HCT116 (cell line): ENCODE results near the gene NFKBIL1. TPM values are rescaled to one million over a fixed set of nuclear protein-coding genes. Genes with fewer than 3 reads are reported as not detected.

Source experiments
- ATAC-seq: fragments of 200-7000 bp; cut with Tn5 transposase; 2 replicates; pipeline ENCODE4 v1.9.1; 2020; ENCODE audit warnings: mild to moderate bottlenecking, moderate library complexity
- BruUV-seq: library from RNA; stranded (reverse); fragments of 400-500 nt; replicated peaks from 2 replicates; lab custom pipeline; 2021; lab: Mats Ljungman, UMichigan
- CTCF ChIA-PET: fragments of 300-600 bp; sonication (Branson Sonifier 250); formaldehyde crosslinking; loops from one replicate; lab custom pipeline; 2021; ENCODE audit warnings: antibody characterized with exemption; lab: Charles Lee
- POLR2A ChIA-PET: fragments of 300-600, 350-600 bp; sonication (Branson Sonifier 250); formaldehyde crosslinking; loops from one replicate; lab custom pipeline; 2021; ENCODE audit warnings: antibody characterized with exemption; lab: Charles Lee
- RAD21 ChIA-PET, 2 experiments: fragments of 300-600 bp; sonication (Branson Sonifier 250); formaldehyde crosslinking; loops; one replicate each; lab custom pipeline; 2023; ENCODE audit warnings: low total read pairs in 2 of 2; ENCODE audit not compliant: uncharacterized antibody in 2 of 2, unreplicated experiment in 2 of 2, low non-redundant PET in 1 of 2; lab: Charles Lee
- DNase-seq: peaks from one replicate; pipeline ENCODE4 v3.0.0-alpha.2; 2010; ENCODE audit warnings: low read depth, low spot score
- H2AFZ ChIP-seq: fragments of 200-600 bp; shearing (Covaris generic), sonication (generic); 2 replicates; pipeline ENCODE4 v1.6.1; 2017; ENCODE audit warnings: low read depth, mixed run types, mixed read lengths, antibody characterized with exemption, low read length; ENCODE audit not compliant: poor library complexity, severe bottlenecking
- H3K27ac ChIP-seq: 2 replicates; pipeline ENCODE4 v1.5.1; 2012; ENCODE audit warnings: low read depth, low read length
- H3K27me3 ChIP-seq: fragments of 200-600 bp; sonication (generic); 2 replicates; pipeline ENCODE4 v1.6.1; 2016; ENCODE audit warnings: mixed run types, low read length, mixed read lengths; ENCODE audit not compliant: insufficient read depth
- H3K36me3 ChIP-seq, 2 experiments: fragments of 200-500 bp in 1 of 2; fragments of 200-600 bp in 1 of 2; sonication (Bioruptor generic) in 1 of 2; sonication (generic) in 1 of 2; 2 replicates each; pipeline versions ENCODE4 v1.5.1 to v1.6.1; 2014 to 2016; ENCODE audit warnings: low read length in 2 of 2, inconsistent platforms in 1 of 2, mixed read lengths in 1 of 2, mixed run types in 1 of 2; ENCODE audit not compliant: insufficient read depth in 2 of 2, control insufficient read depth in 1 of 2
- H3K4me1 ChIP-seq, 2 experiments: fragments of 200-600 bp in 1 of 2; sonication (generic) in 1 of 2; 2 replicates each; pipeline versions ENCODE4 v1.5.1 to v1.6.1; 2012 to 2017; ENCODE audit warnings: low read length in 2 of 2, inconsistent platforms in 1 of 2, mild to moderate bottlenecking in 1 of 2, mixed read lengths in 1 of 2, mixed run types in 1 of 2, moderate library complexity in 1 of 2; ENCODE audit not compliant: insufficient read depth in 2 of 2, control insufficient read depth in 1 of 2
- H3K4me2 ChIP-seq: fragments of 200-600 bp; sonication (generic); 2 replicates; pipeline ENCODE4 v1.6.1; 2017; ENCODE audit warnings: mixed run types, low read length, mixed read lengths
- H3K4me3 ChIP-seq, 2 experiments: fragments of 200-600 bp in 1 of 2; sonication (generic) in 1 of 2; replicated peaks in 1 of 2; 2 replicates each; pipeline ENCODE4 v1.5.1; 2011 to 2016; ENCODE audit warnings: low read length in 2 of 2, control low read depth in 1 of 2, low read depth in 1 of 2, mild to moderate bottlenecking in 1 of 2, mixed read lengths in 1 of 2, mixed run types in 1 of 2
- H3K79me2 ChIP-seq: fragments of 200-600 bp; sonication (generic); 2 replicates; pipeline ENCODE4 v1.6.1; 2017; ENCODE audit warnings: mild to moderate bottlenecking, mixed run types, low read length, moderate library complexity, mixed read lengths; ENCODE audit not compliant: insufficient read depth
- H3K9ac ChIP-seq: fragments of 200-600 bp; sonication (generic); 2 replicates; pipeline ENCODE4 v1.6.1; 2016; ENCODE audit warnings: low read length, mixed read lengths
- H3K9me2 ChIP-seq: fragments of 200-600 bp; sonication (generic), shearing (Covaris generic); 2 replicates; pipeline ENCODE4 v1.6.1; 2017; ENCODE audit warnings: mixed run types, mild to moderate bottlenecking, moderate library complexity; ENCODE audit not compliant: insufficient read depth
- H3K9me3 ChIP-seq, 2 experiments: fragments of 200-500 bp in 1 of 2; fragments of 200-600 bp in 1 of 2; sonication (Bioruptor generic) in 1 of 2; sonication (generic) in 1 of 2; 2 replicates each; pipeline ENCODE4 v1.6.1; 2014 to 2017; ENCODE audit warnings: low read length in 2 of 2, mixed read lengths in 2 of 2, inconsistent platforms in 1 of 2, low read depth in 1 of 2, mild to moderate bottlenecking in 1 of 2, mixed run types in 1 of 2, moderate library complexity in 1 of 2; ENCODE audit not compliant: control insufficient read depth in 1 of 2, insufficient read depth in 1 of 2
- H4K20me1 ChIP-seq: fragments of 200-600 bp; sonication (generic), shearing (Covaris generic); 2 replicates; pipeline ENCODE4 v1.6.1; 2017; ENCODE audit warnings: mixed run types, mild to moderate bottlenecking, moderate library complexity; ENCODE audit not compliant: insufficient read depth
- ATF3 ChIP-seq: IDR thresholded peaks from 2 replicates; pipeline ENCODE4 v1.6.1; 2012
- CBX3 ChIP-seq: IDR thresholded peaks from 2 replicates; pipeline ENCODE4 v1.6.1; 2012; ENCODE audit warnings: low read depth
- CEBPB ChIP-seq: IDR thresholded peaks from 2 replicates; pipeline ENCODE4 v1.6.1; 2012; ENCODE audit warnings: low read depth
- CTCF ChIP-seq, 3 experiments: fragments of 200-600 bp in 1 of 3; sonication (generic) in 1 of 3; IDR thresholded peaks in 2 of 3; conservative IDR thresholded peaks in 1 of 3; 2 replicates each; pipeline ENCODE4 v1.5.1; 2012 to 2017; ENCODE audit warnings: low read depth in 2 of 3, low read length in 2 of 3, antibody characterized with exemption in 1 of 3, borderline replicate concordance in 1 of 3, control low read depth in 1 of 3, mild to moderate bottlenecking in 1 of 3, mixed read lengths in 1 of 3, mixed run types in 1 of 3, moderate library complexity in 1 of 3; ENCODE audit not compliant: insufficient read depth in 1 of 3
- EGR1 ChIP-seq: IDR thresholded peaks from 2 replicates; pipeline ENCODE4 v1.6.1; 2012; ENCODE audit warnings: low read depth
- EZH2 ChIP-seq: fragments of 200-600 bp; sonication (generic); IDR thresholded peaks from 2 replicates; pipeline ENCODE4 v1.6.1; 2017; ENCODE audit warnings: antibody characterized with exemption, mixed run types
- EZH2phosphoT487 ChIP-seq: fragments of 200-600 bp; IDR thresholded peaks from 2 replicates; pipeline ENCODE4 v1.6.1; 2018; ENCODE audit warnings: antibody characterized with exemption, borderline replicate concordance
- FOSL1 ChIP-seq: IDR thresholded peaks from 2 replicates; pipeline ENCODE4 v1.6.1; 2012; ENCODE audit warnings: low read depth
- MAX ChIP-seq: IDR thresholded peaks from 2 replicates; pipeline ENCODE4 v1.6.1; 2012
- POLR2A ChIP-seq: IDR thresholded peaks from 2 replicates; pipeline ENCODE4 v1.7.0; 2011; ENCODE audit warnings: borderline replicate concordance; ENCODE audit not compliant: insufficient read depth, insufficient read length; ENCODE audit errors: extremely low read depth
- POLR2AphosphoS5 ChIP-seq: IDR thresholded peaks from 2 replicates; pipeline ENCODE4 v1.6.1; 2011; ENCODE audit warnings: mild to moderate bottlenecking, low read depth, low read length, moderate library complexity
- RAD21 ChIP-seq: IDR thresholded peaks from 2 replicates; pipeline ENCODE4 v1.6.1; 2012; ENCODE audit warnings: low read depth, mild to moderate bottlenecking
- REST ChIP-seq: IDR thresholded peaks from 2 replicates; pipeline ENCODE4 v1.6.1; 2012; ENCODE audit warnings: low read depth
- SIN3A ChIP-seq: IDR thresholded peaks from 2 replicates; pipeline ENCODE4 v1.6.1; 2012; ENCODE audit warnings: low read depth
- SRF ChIP-seq: IDR thresholded peaks from 2 replicates; pipeline ENCODE4 v1.6.1; 2012; ENCODE audit warnings: low read depth
- TCF7L2 ChIP-seq: IDR thresholded peaks from 2 replicates; pipeline ENCODE4 v1.7.0; 2011; ENCODE audit warnings: borderline replicate concordance, inconsistent platforms; ENCODE audit not compliant: insufficient read depth, insufficient read length; ENCODE audit errors: extremely low read depth
- ZBTB33 ChIP-seq: IDR thresholded peaks from 2 replicates; pipeline ENCODE4 v1.6.1; 2011; ENCODE audit warnings: mild to moderate bottlenecking, low read length, moderate library complexity; ENCODE audit not compliant: insufficient replicate concordance; ENCODE audit errors: extremely low read depth
- ZFX ChIP-seq: fragments of 450-650 bp; IDR thresholded peaks from 2 replicates; pipeline ENCODE4 v1.6.1; 2017
- ZNF274 ChIP-seq: fragments of 200-500 bp; sonication (Bioruptor generic); IDR thresholded peaks from 2 replicates; pipeline ENCODE4 v1.6.1; 2014; ENCODE audit warnings: mild to moderate bottlenecking, low read depth, low read length, inconsistent platforms
- intact Hi-C: fragments of 100-400 bp; cut with micrococcal nuclease; formaldehyde crosslinking; loops from 2 replicates; pipeline ENCODE4 v1.10.0; 2022
- total RNA-seq: library from RNA; stranded (reverse); gene quantifications from one replicate; pipeline ENCODE4 v1.2.1, GENCODE V29; 2021; ENCODE audit not compliant: unreplicated experiment

The NFKBIL1 gene
- total RNA-seq, 1 experiment from 2014 or later, result 26.6 TPM

- no TSS peak for BruUV-seq
- Histone ChIP-seq H2AFZ (no peak overlapping the region), H3K4me3 (no peak overlapping the region), H4K20me1 (no peaks in the 10 kb centered on the region), H3K9me2 (no peaks in the 10 kb centered on the region), H3K9ac (no peak overlapping the region), H3K4me1 (no peaks in the 10 kb centered on the region), H3K9me3 (no peaks in the 10 kb centered on the region), H3K4me2 (no peak overlapping the region), H3K27ac (no peak overlapping the region), H3K27me3 (no peaks in the 10 kb centered on the region), H3K36me3 (no peaks in the 10 kb centered on the region), H3K79me2 (no peaks in the 10 kb centered on the region)
- ATAC-seq (no peak), DNase-seq (no peak)
- POLR2A ChIA-PET, result interaction anchor here (1.2 kb wide), 1 partner anchor 25 kb away, joined by 3 read pairs; the partner anchor contains the start of gene NCR3
- CTCF ChIA-PET, result interaction anchor here (1.7 kb wide), 1 partner anchor 13 kb away, joined by 6 read pairs; no protein-coding TSS in a partner anchor
- intact Hi-C loops, result no loop called here
- RAD21 ChIA-PET, result no interaction called here
- no peak for TF ChIP-seq CEBPB
- TF ChIP-seq POLR2AphosphoS5, result no peak
- TF ChIP-seq FOSL1, result no peak
- no peak for TF ChIP-seq CTCF (IDR thresholded peaks at IDR 0.05 in 2 of 3, conservative IDR thresholded peaks at IDR 0.05 in 1 of 3; ENCODE audit: borderline replicate concordance in 1 of 3, insufficient read depth in 1 of 3, low read depth in 2 of 3, low read length in 2 of 3)
- TF ChIP-seq EGR1, result no peak
- no peak for TF ChIP-seq ATF3
- no peak for TF ChIP-seq EZH2phosphoT487
- TF ChIP-seq MAX, result no peak
- TF ChIP-seq REST, result no peak
- TF ChIP-seq ZFX, result no peak
- no peak for TF ChIP-seq SRF
- TF ChIP-seq TCF7L2, result no peak
- no peak for TF ChIP-seq EZH2
- no peak for TF ChIP-seq POLR2A
- no peak for TF ChIP-seq RAD21
- no peak for TF ChIP-seq ZBTB33
- no peak for TF ChIP-seq SIN3A
- no peak for TF ChIP-seq CBX3
- TF ChIP-seq ZNF274, result no peak
Measured at GRCh38 chr6:31567531-31568370, 20.3 kb downstream of the NFKBIL1 start.
